ENCODE measurements around the gene GUCY2C. TPM values are rescaled to one million over a fixed set of nuclear protein-coding genes. Genes with fewer than 3 reads are reported as not detected.
"Not testable (repeated sequence)": the region's sequence is repeated elsewhere in the genome, so short reads cannot be mapped to it uniquely, and the experiment has no call there.

GUCY2C gene
- total RNA-seq, 4 donors from 2014 or later = 0.11 to 0.47 TPM; not detected in 2

GRCh38 chr12:14694970-14695369, 1.4 kb downstream of the GUCY2C start:
- H3K9me3 ChIP-seq = no peaks in the 10 kb centered on the region
- H3K36me3 ChIP-seq = no peaks in the 10 kb centered on the region
- H3K4me3 ChIP-seq = no peak overlapping the region
- no peaks in the 10 kb centered on the region for H3K4me1 ChIP-seq
- DNase-seq (ENCODE audit: low spot score in 2 of 2) = no peak
- 80% methylated on average over 3 of the region's 3 CpGs for whole genome bisulfite sequencing
- no peak overlapping the region for H3K27ac ChIP-seq
- no peaks in the 10 kb centered on the region for H3K27me3 ChIP-seq
- no peak for TF ChIP-seq POLR2A (IDR thresholded peaks at IDR 0.05)
- TF ChIP-seq EP300 (IDR thresholded peaks at IDR 0.05) = no peak
- TF ChIP-seq POLR2AphosphoS5 (IDR thresholded peaks at IDR 0.05) = no peak
- no peak for TF ChIP-seq CTCF (IDR thresholded peaks at IDR 0.05)

GRCh38 chr12:14694145-14694714, 2.2 kb downstream of the GUCY2C start:
- TF ChIP-seq EP300 (IDR thresholded peaks at IDR 0.05) (no peak), CTCF (IDR thresholded peaks at IDR 0.05) (no peak), POLR2A (IDR thresholded peaks at IDR 0.05) (no peak), POLR2AphosphoS5 (IDR thresholded peaks at IDR 0.05) (no peak)
- no peaks in the 10 kb centered on the region for H3K27me3 ChIP-seq
- H3K4me1 ChIP-seq = no peaks in the 10 kb centered on the region
- no peaks in the 10 kb centered on the region for H3K9me3 ChIP-seq
- no peak overlapping the region for H3K27ac ChIP-seq
- DNase-seq (ENCODE audit: low spot score in 2 of 2) = no peak
- H3K4me3 ChIP-seq = no peak overlapping the region
- H3K36me3 ChIP-seq = no peaks in the 10 kb centered on the region
- WGBS = 69% methylated on average over 3 of the region's 3 CpGs

- TF ChIP-seq POLR2A (IDR thresholded peaks at IDR 0.05) (no peak), POLR2AphosphoS5 (IDR thresholded peaks at IDR 0.05) (no peak)
- no peaks in the 10 kb centered on the region for H3K36me3 ChIP-seq
- no peaks in the 10 kb centered on the region for H3K9me3 ChIP-seq
- H3K4me3 ChIP-seq = no peak overlapping the region
- no peaks in the 10 kb centered on the region for H3K4me1 ChIP-seq
- H3K27ac ChIP-seq = no peak overlapping the region
- 80% methylated on average over 5 of the region's 5 CpGs for WGBS
- DNase-seq (ENCODE audit: low spot score in 2 of 2) = no peak
- no peaks in the 10 kb centered on the region for H3K27me3 ChIP-seq
Measured at GRCh38 chr12:14693116-14693515, 3.3 kb downstream of the GUCY2C start.

GRCh38 chr12:14691560-14691959, 4.8 kb downstream of the GUCY2C start:
- DNase-seq (ENCODE audit: low spot score in 2 of 2) = peak; percentile 70 to 81
- no peaks in the 10 kb centered on the region for H3K36me3 ChIP-seq
- no peaks in the 10 kb centered on the region for H3K27me3 ChIP-seq
- H3K4me1 ChIP-seq = no peaks in the 10 kb centered on the region
- H3K9me3 ChIP-seq = no peaks in the 10 kb centered on the region
- no peak overlapping the region for H3K4me3 ChIP-seq
- no peak overlapping the region for H3K27ac ChIP-seq
- TF ChIP-seq EP300 (IDR thresholded peaks at IDR 0.05) = no peak
- no peak for TF ChIP-seq POLR2AphosphoS5 (IDR thresholded peaks at IDR 0.05)
- TF ChIP-seq CTCF (IDR thresholded peaks at IDR 0.05) = no peak
- TF ChIP-seq POLR2A (IDR thresholded peaks at IDR 0.05) = no peak

GRCh38 chr12:14689996-14690395, 6.4 kb downstream of the GUCY2C start:
- TF ChIP-seq POLR2AphosphoS5 (IDR thresholded peaks at IDR 0.05) (no peak), EP300 (IDR thresholded peaks at IDR 0.05) (no peak), POLR2A (IDR thresholded peaks at IDR 0.05) (no peak), CTCF (IDR thresholded peaks at IDR 0.05) (no peak)
- no peaks in the 10 kb centered on the region for H3K9me3 ChIP-seq
- H3K36me3 ChIP-seq = no peaks in the 10 kb centered on the region
- H3K4me3 ChIP-seq = no peak overlapping the region
- no peak overlapping the region for H3K27ac ChIP-seq
- H3K27me3 ChIP-seq = no peaks in the 10 kb centered on the region
- no peaks in the 10 kb centered on the region for H3K4me1 ChIP-seq
- no peak for DNase-seq (ENCODE audit: low spot score in 2 of 2)

GRCh38 chr12:14689144-14689543, 7.3 kb downstream of the GUCY2C start:
- Histone ChIP-seq H3K36me3 (no peaks in the 10 kb centered on the region), H3K27ac (no peak overlapping the region), H3K9me3 (no peaks in the 10 kb centered on the region), H3K4me3 (no peak overlapping the region), H3K27me3 (no peaks in the 10 kb centered on the region), H3K4me1 (no peaks in the 10 kb centered on the region)
- 92% methylated on average over 1 of the region's 1 CpG for WGBS
- no peak for DNase-seq (ENCODE audit: low spot score in 2 of 2)
- TF ChIP-seq POLR2AphosphoS5 (IDR thresholded peaks at IDR 0.05) = no peak
- no peak for TF ChIP-seq EP300 (IDR thresholded peaks at IDR 0.05)
- no peak for TF ChIP-seq CTCF (IDR thresholded peaks at IDR 0.05)
- no peak for TF ChIP-seq POLR2A (IDR thresholded peaks at IDR 0.05)

- not testable (repeated sequence) for H3K4me3 ChIP-seq; H3K4me1 ChIP-seq; H3K27ac ChIP-seq; DNase-seq (ENCODE audit: low spot score in 2 of 2); H3K36me3 ChIP-seq; H3K27me3 ChIP-seq; H3K9me3 ChIP-seq
- 81% methylated on average over 4 of the region's 4 CpGs for WGBS
Measured at GRCh38 chr12:14682231-14682630, 14.2 kb downstream of the GUCY2C start.

All from suprapubic skin (tissue), 4 donors.